ENCODE results near the gene KRT37.

The KRT37 gene

GRCh38 chr17:41424111-41424635, at the start of gene KRT37:
Gene KRT37 (minus strand): TSS chr17:41424585. CDS start chr17:41424523, 62 bp downstream.
- DNase-seq (ENCODE audit: low read depth): no peak

GRCh38 chr17:41468346-41468745, 44.0 kb upstream of the KRT37 start:
- DNase-seq (ENCODE audit: low read depth): no peak

- no peak for DNase-seq (ENCODE audit: low read depth)
Observed at GRCh38 chr17:41467561-41467960, 43.2 kb upstream of the KRT37 start.

- no peak for DNase-seq (ENCODE audit: low read depth)
Observed at GRCh38 chr17:41466988-41467387, 42.6 kb upstream of the KRT37 start, which contains the start of gene KRT32. Gene KRT32 (minus strand): TSS chr17:41467386. CDS start chr17:41467325, 61 bp downstream.

GRCh38 chr17:41464682-41465081, 40.3 kb upstream of the KRT37 start:
- DNase-seq (ENCODE audit: low read depth): peak; percentile 55

GRCh38 chr17:41464173-41464572, 39.8 kb upstream of the KRT37 start:
- no peak for DNase-seq (ENCODE audit: low read depth)

GRCh38 chr17:41463746-41464145, 39.4 kb upstream of the KRT37 start:
- DNase-seq (ENCODE audit: low read depth): no peak

- DNase-seq (ENCODE audit: low read depth): no peak
Observed at GRCh38 chr17:41462705-41463104, 38.3 kb upstream of the KRT37 start.

GRCh38 chr17:41457676-41458075, 33.3 kb upstream of the KRT37 start:
- DNase-seq (ENCODE audit: low read depth): no peak

DNA sequence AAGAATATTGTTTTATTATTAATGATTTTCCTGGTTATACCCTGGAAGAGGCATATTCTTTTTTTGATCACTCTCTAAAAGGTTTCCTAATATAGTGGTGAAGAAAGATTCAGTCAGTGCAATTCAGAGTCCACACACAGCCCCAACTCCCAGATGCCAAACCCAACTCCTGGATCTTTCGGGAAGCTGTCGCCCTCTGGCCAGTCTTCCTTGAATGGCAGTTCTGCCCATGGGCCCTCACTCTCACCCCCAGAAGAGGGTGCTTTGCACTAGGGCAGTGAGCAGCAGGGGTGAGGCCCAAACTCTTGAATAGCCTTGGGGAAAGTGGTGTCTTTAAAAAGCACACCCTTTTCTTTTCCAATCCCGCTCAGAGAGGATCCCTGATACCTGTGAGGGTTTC, 31.8 kb upstream of the KRT37 start:
- no peak for DNase-seq (ENCODE audit: low read depth)

DNA sequence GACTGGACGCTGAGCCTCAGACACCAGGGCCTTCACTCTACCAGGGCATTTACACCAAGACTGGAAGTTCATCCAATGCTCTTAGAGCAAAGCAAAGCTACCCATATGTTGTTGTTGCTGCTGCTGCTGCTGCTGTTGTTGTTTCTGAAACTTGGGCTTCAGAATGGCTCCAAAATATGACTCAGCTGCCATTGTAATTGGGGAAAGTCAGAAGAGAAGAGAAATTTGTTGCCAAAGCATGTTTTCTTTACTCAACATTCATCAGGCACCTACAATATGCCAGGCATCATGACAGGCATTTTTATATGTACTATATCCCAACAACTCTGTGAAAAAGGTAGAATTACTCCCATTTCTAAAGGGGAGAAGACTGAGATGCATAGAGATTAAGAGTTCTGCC, 30.9 kb upstream of the KRT37 start:
- no peak for DNase-seq (ENCODE audit: low read depth)

GRCh38 chr17:41453066-41453465, 28.7 kb upstream of the KRT37 start:
- no peak for DNase-seq (ENCODE audit: low read depth)

DNA sequence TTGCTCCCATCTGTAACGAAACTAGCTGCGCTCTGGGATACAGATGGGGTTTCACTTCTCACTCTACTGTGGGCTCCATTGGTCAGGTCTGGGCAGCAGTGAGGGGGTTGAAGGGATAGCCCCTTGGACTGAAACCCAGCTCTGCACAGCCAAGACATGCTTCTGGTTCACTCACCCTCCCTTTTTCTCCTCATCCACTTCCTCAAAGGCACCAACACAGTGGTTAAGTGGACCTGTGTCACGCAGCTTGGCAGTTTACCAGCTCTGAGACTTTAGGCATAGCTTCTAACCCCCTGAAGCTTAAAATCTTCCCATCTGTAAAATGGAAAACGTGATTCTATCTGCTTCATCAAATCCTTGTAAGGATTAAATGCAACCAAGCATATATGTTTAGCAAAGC, 27.9 kb upstream of the KRT37 start:
- DNase-seq (ENCODE audit: low read depth): no peak

DNA sequence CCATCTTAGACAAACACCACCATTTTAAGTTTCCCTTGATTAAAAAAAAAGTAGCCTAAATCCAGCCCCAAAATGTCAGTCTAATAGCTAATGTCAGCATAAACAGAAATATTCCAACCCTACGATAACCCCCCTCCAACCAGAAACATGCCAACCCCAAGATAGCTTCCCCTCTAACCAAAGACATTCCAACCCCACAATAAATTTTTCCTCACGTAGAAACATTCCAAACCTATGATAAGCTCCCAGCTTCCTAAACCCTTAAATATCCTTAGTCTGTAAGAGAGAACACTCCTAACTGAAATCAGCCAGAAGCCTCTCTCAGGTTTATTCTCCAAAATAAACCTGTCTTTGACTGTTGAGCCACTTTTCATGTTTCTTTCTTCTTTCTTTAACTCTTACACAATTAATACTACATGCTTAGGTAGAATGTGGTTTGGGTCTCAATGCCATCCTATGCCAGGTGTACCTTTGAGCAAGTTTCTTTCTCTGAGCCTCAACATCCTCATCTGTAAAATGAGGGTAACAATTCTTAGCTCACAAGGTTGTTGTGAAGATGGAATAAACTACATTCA, 26.9 kb upstream of the KRT37 start:
- no peak for DNase-seq (ENCODE audit: low read depth)

GRCh38 chr17:41449008-41449407, 24.6 kb upstream of the KRT37 start:
- no peak for DNase-seq (ENCODE audit: low read depth)

DNA sequence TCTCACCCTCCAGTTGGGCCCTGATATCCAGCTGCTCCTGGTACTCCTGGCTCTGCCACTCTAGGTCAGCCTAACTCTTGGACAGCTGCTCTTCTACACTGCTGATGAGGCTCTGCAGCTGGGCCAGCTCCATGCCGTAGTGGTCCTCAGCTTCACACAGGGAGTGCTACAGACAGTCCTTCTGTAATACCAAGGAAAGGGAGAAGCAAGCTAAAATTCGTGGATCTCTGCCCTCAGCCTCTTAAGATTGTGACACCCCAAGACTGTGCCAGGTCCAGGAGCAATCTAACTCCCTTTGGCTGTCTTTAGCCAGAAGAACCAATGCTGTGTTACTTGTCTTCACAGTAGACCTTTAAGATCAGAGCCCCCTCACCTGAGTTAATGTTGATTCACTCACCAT, 24.1 kb upstream of the KRT37 start:
- no peak for DNase-seq (ENCODE audit: low read depth)

DNA sequence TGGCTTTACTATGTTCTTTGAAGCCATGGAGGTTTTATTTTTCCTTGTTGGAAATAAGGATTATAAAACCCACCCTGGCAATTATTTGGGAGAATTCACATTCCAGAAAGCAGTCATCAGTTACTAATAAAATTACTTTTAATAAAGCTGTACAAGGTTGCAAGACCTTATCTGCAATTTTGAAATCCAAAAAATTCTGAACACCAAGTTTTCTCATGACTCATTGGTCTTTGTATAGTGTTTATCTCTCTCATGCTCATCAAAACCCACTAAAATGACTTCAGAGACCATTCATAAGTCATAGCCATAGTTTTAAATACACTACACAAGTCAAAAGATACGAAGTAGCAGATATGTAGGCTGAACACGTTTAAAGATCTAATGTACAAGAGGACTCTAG, 22.4 kb upstream of the KRT37 start:
- DNase-seq (ENCODE audit: low read depth): peak; percentile 49

DNA sequence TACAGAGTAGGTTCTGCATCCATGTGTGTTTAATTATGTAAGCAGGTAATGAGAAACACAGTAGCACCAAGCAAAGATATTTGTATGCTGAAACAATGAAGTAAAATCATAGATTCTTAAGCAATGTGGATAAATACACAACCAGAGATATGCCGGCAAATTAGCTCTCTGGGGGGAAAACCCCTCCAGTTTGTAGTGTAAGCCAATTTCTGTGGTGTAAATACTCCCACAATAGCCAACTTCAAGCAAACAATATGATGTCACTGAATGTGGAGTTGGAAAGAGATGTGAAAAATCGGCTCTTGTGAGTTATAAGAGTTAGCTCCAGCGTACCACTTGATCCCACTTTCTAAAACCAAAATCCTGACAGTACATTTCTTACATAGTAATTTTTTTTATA, 20.3 kb upstream of the KRT37 start:
- no peak for DNase-seq (ENCODE audit: low read depth)

DNA sequence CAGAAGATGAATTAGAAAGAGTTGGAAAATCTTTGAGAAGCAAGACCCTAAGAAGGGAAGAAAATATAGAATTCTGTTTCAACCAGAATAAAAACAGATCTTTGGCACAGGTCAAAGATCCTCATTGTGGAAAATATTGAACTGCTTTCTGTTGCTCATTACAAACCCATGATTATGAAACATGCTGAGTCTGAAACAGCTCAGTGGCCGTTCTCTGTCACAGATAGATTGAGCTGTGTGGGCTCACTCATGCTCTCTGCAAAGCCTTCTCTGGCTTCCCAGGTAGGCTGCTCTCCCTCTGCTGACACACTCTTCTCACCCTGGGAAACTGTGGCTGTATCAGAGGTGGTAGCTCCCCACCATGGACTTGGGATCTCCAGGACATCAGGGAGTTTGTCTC, 19.8 kb upstream of the KRT37 start:
- DNase-seq (ENCODE audit: low read depth): no peak

GRCh38 chr17:41442739-41443138, 18.4 kb upstream of the KRT37 start:
- no peak for DNase-seq (ENCODE audit: low read depth)

- DNase-seq (ENCODE audit: low read depth): no peak
Observed at GRCh38 chr17:41440531-41441033, 16.2 kb upstream of the KRT37 start, which contains the start of gene KRT38. Gene KRT38 (minus strand): TSS chr17:41440983. CDS start chr17:41440921, 62 bp downstream.

GRCh38 chr17:41439375-41439774, 15.0 kb upstream of the KRT37 start:
- no peak for DNase-seq (ENCODE audit: low read depth)

DNA sequence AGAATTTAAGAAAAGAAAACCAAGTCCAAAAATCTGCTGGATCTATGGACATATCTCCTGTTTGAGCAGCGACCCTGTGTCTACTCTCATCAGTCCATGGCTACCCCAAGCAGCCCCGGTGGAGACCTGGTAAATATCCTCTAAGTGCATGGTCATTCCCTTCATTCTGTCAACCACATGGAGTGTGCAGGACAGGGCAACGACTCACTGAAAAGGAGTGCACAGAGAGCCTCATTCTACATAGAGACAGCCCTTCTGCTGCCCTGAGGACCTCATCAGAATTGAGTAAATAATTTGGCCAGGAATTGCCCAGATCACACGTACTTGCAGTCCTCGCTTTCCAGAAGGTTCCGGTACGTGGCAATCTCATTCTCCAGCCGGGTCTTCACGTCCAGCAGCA, 13.4 kb upstream of the KRT37 start:
- no peak for DNase-seq (ENCODE audit: low read depth)

- no peak for DNase-seq (ENCODE audit: low read depth)
Observed at GRCh38 chr17:41437254-41437653, 12.9 kb upstream of the KRT37 start.
